ENCODE results near the gene RABAC1. TPM values are rescaled to one million over a fixed set of nuclear protein-coding genes. Genes with fewer than 3 reads are reported as not detected.
A peak's percentile ranks its signal among the peaks of the same experiment; 100 is the strongest.

The RABAC1 gene
- total RNA-seq, 1 experiment from 2014 or later = 234 TPM

DNA sequence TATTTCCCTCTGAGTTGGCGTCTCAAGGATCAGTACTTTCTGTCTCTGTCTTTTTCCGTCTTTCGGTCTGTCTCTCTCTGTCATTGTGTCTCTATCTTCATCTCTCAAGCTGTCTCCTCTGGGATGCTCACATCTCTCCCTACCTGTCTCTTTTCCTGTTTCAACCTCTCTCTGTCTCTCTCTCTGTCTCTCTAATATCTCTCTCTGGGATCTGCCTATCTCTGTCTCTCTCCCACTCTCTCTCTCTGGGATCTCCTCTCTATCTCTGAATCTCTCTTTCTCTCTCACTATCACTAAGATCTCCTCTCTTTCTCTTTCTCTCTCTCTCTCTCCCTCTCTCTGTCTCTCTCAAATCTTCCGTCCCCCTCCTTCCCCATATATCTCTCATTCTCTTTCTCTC lies 30.9 kb upstream of the RABAC1 start:
- DNase-seq (ENCODE audit: low spot score) = no peak

DNA sequence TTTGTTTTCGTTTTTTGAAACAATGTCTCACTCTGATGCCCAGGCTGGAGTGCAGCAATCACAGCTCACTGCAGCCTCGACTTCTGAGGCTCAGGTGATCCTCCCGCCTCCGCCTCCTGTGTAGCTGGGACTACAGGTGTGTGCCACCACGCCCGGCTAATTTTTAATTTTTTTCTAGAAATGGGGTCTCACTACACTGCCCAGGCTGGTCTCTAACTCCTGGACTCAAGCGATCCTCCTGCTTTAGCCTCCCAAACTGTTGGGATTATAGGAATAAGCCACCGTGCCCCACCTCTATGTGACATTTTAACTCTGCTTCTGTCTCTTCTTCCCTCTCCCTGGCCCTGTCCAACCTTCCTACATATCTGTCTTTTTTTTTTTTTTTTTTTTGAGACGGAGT lies 29.8 kb upstream of the RABAC1 start:
- DNase-seq (ENCODE audit: low spot score) = no peak

DNA sequence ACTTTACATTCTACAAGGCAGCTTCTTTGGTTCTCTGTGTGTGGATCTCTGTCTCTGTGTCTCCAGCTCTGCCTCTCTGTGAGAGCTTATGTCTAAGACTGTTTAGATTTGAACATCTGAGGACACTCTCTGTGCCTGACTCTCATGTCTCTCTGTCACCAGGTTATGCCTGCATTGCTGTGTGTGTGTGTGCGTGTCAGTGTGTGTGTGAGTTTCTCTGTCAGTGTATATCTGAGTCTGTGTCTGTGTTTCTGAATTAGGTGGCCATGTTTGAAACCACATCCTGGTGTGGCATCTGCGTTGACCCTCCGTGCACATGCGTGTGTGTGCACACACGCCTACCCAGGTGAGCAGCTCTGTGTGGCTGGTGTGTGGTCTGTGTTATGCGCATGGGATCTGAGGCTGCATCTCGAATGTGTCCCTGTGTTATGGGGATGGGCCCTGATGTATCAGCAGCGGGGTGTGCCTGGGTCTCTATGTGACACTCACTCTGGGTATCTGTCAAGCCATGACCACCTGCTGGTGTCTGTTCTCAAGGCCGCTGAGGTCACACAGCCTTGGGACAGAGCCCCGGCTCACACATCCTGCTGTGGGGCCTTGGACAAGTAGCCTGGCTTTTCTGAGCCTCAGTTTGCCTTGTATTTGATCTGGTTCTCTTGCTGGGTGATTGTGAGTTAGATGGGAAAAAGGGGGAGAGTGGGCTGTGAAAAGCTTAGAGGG lies 28.2 kb upstream of the RABAC1 start:
- DNase-seq (ENCODE audit: low spot score) = no peak

DNA sequence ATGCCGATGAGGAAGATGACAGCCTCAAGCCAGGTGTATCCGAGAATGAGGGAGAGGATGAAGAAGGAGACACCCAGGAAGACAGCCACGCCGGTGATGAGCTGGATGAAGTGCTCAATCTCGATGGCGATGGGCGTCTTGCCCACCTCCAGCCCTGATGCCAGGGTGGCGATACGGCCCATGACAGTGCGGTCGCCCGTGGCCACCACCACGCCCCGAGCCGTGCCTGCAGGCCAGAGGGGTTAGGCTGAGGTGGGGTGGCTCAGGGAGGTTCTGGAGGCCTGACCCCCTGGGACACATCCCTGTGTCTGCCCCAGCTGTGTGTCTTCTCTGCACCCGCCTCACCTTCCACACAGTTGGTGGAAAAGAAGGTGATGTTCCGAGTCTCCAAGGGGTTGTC lies 25.8 kb upstream of the RABAC1 start:
- DNase-seq (ENCODE audit: low spot score) = no peak

DNA sequence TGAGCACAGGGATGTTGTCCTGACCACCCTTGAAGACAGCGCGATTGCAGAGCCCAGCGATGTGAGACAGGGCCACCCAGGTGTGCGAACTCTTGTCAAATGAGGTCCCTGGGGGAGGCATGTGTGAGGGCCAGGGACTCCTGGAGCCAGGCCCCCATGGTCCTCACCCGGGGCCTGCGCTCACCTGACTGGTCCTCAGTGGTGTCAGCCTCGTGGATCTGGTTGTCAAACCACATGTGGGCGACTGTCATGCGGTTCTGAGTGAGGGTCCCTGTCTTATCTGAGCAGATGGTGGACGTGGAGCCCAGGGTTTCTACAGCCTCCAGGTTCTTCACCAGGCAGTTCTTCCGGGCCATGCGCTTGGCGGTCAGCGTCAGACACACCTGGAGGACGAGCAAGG lies 22.6 kb upstream of the RABAC1 start:
- no peak for DNase-seq (ENCODE audit: low spot score)

DNA sequence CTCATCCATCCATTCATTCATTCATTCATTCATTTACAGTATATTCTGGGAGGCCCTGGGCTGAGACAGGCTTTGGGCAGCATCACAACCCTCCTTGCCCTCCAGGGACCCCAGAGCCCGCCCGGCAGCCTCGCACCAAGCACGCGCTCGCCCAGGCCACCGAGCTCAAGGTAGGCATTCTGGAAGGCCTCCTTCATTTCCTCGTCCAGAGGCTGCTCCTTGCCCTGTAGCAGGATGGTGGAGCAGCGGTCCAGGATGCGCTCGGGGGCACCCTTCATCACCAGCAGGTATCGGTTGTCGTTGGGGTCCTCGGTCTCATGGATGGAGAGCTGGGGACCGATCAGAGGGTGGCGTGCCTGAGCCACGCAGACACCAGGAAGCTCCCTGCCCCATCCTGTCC lies 19.3 kb upstream of the RABAC1 start:
- DNase-seq (ENCODE audit: low spot score) = no peak

DNA sequence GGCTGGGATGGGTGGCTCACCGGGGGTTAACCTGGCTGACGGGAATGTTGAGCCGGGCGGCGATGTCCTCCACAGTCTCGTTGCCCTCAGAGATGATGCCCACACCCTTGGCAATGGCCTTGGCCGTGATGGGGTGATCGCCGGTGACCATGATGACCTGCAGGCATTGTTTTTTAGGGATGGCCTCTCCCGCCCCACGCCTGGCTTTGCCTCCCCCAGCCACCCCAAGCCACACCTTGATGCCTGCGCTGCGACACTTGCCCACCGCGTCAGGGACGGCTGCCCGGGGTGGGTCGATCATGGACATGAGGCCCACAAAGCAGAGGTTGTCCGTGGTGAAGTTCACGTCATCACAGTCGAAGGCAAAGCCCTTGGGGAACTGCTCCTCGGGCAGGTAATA lies 18.8 kb upstream of the RABAC1 start:
- no peak for DNase-seq (ENCODE audit: low spot score)

DNA sequence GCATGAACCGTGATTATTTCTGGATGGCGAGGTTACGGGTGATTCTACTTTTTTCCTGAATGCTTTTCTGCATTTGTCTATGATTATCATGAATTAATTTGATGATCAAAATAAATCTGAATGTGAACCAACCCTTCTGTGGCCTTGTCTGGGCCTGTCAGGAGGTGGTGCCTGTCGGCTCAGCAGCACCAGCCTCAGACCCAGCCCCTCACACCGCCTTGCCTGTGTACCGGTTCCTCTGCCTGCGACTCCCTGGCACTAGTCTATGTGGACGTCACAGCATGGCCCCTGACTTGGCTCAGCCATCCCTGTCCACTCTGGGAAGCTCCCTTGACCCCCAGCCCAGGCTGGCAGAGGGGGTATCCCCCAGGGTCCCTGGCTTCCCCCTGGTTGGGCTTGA lies 15.5 kb upstream of the RABAC1 start:
- no peak for DNase-seq (ENCODE audit: low spot score)

DNA sequence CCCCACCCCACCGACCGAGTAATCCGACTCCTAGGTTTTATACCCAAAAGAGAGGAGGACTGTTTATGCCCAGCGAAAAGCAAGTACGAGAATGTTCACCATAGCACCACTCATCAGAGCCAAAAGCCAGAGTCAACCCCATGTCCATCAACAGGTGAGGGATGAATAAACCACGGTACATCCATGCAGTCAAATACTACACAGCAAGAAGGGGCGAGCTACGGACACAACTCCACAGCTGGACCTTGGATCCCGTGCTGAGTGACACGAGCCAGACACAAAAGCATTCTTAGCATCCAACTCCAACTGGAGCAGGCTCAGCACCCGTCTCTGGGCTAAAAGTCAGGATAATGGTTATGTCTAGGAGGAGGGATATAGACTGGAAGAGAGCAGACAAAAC lies 12.2 kb upstream of the RABAC1 start:
- DNase-seq (ENCODE audit: low spot score) = no peak

DNA sequence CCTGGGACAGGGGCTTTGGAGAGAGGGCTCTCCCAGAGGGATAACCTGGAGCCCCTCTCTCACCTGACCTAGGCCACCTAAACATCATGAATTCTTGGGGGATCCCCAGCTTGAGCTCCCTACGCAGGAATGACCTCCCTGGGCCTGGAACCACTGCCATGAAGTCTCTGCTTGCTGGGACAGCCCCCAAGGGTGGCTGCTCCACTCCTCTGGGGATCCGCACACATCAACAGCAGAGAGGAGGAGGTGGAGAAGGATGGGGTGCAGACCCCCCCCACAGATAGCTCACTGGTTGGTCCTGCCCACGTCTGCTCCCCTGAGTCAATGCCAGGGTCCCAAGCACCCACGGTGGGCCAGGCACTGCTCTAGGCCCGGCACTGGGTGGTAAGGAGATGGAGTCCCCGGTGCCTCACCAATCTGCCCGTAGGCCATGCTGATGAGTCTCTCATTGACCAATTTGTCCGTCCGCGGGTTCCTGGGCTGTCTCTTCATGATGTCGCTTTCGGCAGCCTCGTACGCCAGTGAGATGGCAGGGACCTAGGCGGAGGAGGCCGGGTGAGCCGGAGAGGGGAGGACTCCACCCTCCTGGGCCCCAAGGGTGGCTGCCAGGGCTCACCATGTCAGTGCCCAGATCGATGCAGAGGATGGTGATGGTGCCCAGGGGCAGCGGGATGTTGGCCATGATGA lies 10.8 kb upstream of the RABAC1 start:
- no peak for DNase-seq (ENCODE audit: low spot score)

DNA sequence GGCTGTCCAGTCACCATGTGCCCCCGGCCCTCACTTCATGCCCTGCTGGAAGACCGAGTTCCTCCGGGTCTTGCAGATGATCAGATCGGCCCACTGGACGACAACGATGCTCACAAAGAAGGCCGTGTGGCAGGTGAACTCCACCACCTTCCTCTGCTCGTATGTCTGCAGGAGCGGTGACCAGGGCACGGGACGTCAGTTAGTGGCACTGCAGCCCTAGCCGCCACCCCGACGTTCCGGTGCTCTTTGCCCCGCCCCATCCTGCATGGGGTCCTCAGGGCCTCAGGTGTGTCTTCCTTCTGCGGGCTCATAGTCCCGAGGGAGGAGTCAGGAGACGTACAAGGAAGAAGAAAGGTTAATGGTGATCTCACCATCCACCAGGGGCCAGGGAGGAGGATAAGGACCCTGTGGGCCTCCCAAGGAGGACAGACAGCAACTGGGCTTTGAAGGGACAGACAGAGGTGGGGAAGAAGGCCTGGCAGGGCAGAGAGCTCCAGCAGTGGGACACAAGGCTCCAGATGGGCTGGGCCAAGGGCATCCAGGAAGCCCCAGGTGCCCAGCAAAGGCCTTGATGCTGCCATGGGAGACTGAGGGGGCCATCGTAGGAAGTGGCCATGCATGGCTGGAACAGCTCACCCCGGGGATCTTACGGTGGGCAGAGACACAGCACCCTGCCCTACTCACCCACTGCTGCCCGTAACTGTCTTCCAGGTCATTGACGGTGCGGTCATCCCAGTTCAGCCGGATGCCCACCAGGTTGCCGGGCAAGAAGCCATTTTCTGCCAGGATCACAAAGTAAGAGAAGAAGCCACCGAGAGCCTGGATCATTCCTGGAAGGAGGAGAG lies 9.9 kb upstream of the RABAC1 start:
- no peak for DNase-seq (ENCODE audit: low spot score)

DNA sequence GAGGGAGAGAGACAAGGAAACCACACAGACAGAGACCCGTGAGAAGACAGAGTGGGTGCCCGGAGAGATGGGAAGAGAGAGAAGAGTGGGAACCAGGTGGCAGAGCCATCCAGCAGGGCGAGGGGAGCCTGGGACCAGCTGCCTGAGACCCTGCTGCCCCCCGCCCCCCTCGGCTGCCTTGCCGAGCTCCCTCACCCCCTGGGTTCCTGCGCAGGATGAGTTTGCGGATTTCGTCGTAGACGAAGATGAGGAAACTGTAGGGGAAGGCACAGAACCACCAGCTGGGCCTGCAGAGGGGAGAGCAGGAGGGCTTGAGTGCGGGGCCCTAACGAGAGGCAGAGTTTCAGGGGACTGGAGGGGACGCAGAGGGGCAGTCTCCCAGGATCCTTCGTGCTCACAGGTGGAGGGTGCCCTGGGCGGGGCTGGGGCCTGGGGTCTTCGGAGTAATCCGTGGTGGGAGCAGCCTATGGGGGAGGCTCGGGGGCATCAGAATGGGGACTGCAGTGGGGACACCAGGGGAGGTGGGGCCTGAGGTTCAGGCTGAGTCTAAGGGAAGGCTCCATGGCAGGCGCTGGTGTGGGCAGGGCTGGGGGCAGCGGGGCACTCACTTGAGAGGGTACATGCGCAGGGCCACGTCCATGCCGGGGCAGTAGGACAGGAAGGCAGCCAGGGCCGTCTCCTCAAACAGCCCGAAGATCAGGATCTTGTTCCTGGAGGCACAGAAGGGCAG lies 8.1 kb upstream of the RABAC1 start:
- no peak for DNase-seq (ENCODE audit: low spot score)

DNA sequence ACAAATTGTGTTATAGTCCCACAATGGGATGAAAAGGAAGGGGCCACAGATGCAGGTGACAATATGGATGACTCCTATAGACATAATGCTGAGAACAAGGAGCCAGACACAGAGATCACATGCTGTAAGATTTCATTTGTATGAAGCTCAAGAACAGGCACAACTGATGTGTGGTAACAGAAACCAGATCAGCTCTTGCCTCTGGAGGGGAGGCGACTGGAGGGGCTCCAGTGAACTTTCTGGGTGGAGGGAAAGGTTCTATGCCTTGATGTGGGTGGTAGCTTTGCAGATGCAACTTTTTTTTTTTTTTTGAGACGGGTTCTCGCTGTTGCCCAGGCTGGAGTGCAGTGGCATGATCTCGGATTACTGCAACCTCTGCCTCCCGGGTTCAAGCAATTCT lies 6.0 kb upstream of the RABAC1 start:
- no peak for DNase-seq (ENCODE audit: low spot score)

DNA sequence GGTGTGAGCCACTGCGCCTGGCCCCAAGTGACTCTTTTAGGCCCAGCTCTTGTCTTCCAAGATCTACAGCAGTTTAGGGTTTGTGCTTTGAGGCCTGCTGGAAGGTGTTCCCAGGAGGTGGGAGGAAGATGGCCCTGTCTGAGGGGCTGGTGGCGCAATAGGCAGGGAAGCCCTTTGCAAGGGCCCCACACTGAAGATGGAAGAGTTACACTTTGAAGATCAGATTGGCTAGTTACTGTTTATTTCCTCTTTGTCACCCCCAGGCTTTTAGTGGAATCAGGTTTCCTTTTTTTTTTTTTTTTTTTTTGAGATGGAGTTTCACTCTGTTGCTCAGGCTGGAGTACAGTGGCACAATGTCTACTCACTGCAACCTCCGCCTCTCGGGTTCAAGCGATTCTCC lies 1.9 kb upstream of the RABAC1 start:
- no peak for DNase-seq (ENCODE audit: low spot score)

DNA sequence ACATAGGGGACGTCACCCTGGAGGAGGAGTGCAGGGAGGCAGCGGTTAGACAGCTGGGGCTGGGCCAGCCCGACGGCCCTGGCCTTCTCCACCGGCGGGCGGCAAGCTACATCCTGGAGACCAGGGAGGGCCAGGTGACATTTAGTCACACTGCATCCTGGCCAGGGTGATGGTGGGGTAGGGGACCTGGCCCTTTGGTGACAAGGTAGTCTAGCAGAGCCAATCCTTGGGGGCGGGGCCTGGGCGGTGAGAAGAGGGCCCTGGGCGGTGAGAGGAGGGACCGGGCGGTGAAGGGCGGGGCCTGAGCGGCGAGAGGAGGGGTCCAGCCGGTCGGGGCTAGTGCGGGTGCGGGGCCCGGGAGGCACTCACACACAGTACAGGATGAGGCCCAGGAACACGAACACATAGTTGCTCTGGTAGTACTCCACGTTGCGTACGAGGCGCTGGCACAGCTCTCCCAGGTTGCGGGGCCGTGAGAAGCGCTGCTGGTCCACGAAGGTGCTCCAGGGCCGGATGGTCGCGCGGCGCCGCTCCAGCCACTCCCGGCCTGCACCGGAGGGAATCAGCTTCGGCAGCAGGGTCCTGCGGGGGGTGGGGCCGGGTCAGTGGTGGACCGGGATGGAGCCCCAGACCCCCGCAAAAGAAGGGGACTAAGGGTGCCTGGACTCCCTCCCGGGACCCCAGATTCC lies 610 bp downstream of the RABAC1 start:
- DNase-seq (ENCODE audit: low spot score) = peak; percentile 88

DNA sequence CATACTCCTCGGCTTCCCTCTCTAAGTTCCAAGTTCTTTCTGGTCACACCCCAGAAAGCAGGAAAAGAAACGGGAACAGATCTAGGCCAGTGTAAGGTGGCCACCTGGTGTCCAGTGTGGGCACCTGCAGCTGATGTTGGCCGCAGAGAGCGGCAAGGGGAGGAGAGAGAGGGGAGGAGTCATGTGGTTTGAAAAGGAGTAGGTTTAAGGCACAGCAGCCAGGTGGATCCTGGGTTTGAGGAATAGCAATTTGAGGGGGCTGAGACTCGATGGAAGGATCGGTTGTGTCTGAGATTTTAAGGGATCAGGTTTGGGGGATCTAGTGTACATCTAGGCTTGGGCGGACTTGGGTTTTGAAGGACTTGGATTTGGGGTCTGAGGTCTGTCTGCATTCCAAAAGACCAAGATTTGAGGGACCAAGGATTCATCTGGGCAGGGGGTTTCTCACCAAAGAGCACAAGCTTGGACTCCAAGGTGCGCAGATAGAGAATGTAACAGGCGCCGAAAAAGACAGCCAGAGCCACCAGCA lies 1.2 kb downstream of the RABAC1 start:
- DNase-seq (ENCODE audit: low spot score) = peak; percentile 99

DNA sequence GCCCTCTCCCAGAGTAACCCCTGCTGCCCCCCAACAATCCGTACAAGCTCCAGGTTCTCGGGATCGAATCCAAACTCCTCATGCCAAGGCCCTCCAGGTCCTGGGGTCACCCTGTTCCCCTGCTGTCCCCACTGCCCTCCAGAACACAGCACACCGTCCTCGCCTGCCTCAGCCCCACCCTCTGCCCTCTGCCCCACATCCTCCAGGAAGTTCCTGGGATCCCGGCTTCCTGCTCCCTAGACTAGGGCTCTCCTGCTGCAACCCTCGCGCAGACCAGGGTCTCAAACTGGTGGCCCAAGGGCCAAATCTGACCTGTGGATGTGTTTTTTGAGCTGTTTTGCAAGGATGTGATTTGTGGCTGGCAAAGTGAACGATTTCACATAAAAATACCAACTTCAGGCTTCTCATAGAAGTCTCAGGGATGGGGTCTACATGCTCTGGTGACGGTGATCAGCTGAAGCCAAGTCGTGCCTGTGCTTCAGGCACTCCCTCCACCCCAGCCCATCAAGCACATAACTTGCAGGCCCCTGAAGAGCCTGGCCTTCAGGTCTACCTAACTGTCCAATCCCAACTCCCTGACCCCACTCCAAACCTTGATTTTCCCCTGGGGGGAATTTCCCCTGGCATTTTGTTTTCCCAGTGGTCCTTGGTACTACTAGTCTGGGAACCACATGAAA lies 1.8 kb downstream of the RABAC1 start:
- peak; percentile 68 for DNase-seq (ENCODE audit: low spot score)

DNA sequence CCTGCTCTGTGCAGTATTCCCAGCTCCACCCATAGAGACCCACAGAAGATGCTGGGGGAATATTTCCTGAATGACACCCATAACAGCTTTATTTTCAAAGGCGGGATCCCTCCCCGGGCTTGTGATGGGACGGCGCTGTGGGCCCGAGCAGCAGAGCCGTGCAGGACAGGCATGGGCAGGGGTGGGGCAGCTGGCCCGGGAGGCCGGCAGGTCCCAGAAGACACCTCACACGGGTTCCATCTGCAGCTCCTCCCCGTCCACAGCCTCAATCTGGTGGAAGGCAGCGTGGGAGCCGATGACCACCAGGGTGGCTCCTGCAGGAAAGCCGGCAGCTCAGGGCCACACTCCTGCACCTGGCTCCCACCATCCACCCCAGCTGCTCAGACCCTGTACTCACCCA lies 2.5 kb downstream of the RABAC1 start:
- peak; percentile 31 for DNase-seq (ENCODE audit: low spot score)

DNA sequence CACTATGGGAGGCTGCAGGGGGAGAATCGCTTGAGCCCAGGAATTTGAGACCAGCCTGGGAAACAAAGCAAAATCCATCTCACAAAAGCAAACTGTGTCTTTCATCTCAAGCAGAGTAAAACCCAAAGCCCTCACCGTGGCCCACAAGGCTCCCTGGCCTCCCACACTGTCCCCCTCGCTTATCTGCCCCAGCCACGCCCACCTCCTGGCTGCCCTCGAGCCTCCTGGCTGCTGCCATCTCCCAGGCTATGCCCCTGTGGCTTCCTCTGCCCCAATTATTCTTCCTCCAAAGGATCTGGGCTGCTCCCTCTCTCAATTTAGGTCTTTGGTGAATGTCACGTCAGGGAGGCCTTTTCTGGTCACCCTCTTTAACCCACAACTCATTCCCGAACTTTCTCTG lies 3.6 kb downstream of the RABAC1 start:
- no peak for DNase-seq (ENCODE audit: low spot score)

DNA sequence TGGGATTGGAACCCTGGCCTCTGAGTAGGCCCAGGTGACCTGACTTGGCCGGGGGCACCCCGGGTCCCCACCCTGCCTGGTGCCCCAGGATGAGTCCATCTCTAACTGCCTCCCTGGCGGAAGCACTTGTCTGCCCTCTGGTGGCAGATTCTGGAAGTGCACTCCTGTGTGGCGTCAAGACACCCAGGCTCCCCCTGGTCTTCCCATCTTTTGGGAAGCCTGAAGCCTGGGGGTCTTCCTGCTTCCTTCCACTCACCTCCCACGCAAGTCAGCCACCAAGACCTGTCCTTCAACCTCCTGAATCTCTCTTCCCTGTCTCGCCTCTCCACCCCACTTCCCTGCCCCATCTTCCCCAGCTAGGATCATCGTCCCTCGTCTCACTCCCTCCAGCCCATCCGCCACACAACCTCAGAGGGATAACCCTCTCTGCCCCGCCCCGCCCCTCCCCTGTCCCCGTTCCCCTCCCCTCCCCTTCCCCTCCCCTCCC lies 7.4 kb downstream of the RABAC1 start:
- DNase-seq (ENCODE audit: low spot score) = peak; percentile 95
